SK-N-SH (cell line): ENCODE data around the gene MKRN1. TPM values are rescaled to one million over a fixed set of nuclear protein-coding genes. Genes with fewer than 3 reads are reported as not detected.
"Not testable (repeated sequence)": the region's sequence is repeated elsewhere in the genome, so short reads cannot be mapped to it uniquely, and the experiment has no call there.

Experiments used
- CTCF ChIA-PET: fragments of 300-600, 350-600 bp; formaldehyde crosslinking; extraction: SDS; loops from one replicate; lab custom pipeline; 2021; lab: Yijun Ruan, JAX
- POLR2A ChIA-PET: fragments of 350-600 bp; sonication (Branson Sonifier 250); formaldehyde crosslinking; extraction: SDS; loops from one replicate; lab custom pipeline; 2020; ENCODE audit warnings: antibody characterized with exemption, inconsistent platforms; lab: Yijun Ruan, JAX
- DNase-seq: peaks from one replicate; pipeline ENCODE4 v3.0.0; 2012
- H2AFZ ChIP-seq: fragments of 200-600 bp; sonication (generic); 2 replicates; pipeline ENCODE4 v1.8.1; 2016; ENCODE audit warnings: antibody characterized with exemption, mild to moderate bottlenecking, low read depth
- H3F3A ChIP-seq: fragments of 200-600 bp; sonication (generic); replicated peaks from 2 replicates; pipeline ENCODE3; 2016; ENCODE audit warnings: antibody characterized with exemption, mild to moderate bottlenecking; ENCODE audit not compliant: insufficient read depth
- H3K27ac ChIP-seq, 2 experiments: fragments of 200-500 bp in 1 of 2; fragments of 200-600 bp in 1 of 2; sonication (Bioruptor generic) in 1 of 2; sonication (generic), shearing (Covaris generic) in 1 of 2; 2 replicates each; pipeline versions ENCODE4 v1.5.1 to v1.6.1; 2014 to 2016; ENCODE audit warnings: low read depth in 2 of 2, inconsistent platforms in 1 of 2, low read length in 1 of 2, mild to moderate bottlenecking in 1 of 2, mixed read lengths in 1 of 2
- H3K27me3 ChIP-seq: fragments of 200-600 bp; sonication (generic), shearing (Covaris generic); 2 replicates; pipeline ENCODE4 v1.6.1; 2016; ENCODE audit warnings: mixed run types; ENCODE audit not compliant: insufficient read depth
- H3K36me3 ChIP-seq, 2 experiments: fragments of 200-500 bp in 1 of 2; fragments of 200-600 bp in 1 of 2; sonication (Bioruptor generic) in 1 of 2; sonication (generic) in 1 of 2; replicated peaks in 1 of 2; 2 replicates each; pipeline versions ENCODE3 to v1.5.1; 2014 to 2016; ENCODE audit warnings: low read length in 1 of 2, mild to moderate bottlenecking in 1 of 2; ENCODE audit not compliant: insufficient read depth in 2 of 2, control insufficient read depth in 1 of 2
- H3K4me1 ChIP-seq, 2 experiments: fragments of 200-500 bp in 1 of 2; fragments of 200-600 bp in 1 of 2; sonication (Bioruptor generic) in 1 of 2; sonication (generic), shearing (Covaris generic) in 1 of 2; 2 replicates each; pipeline versions ENCODE4 v1.5.1 to v1.6.1; 2014 to 2016; ENCODE audit warnings: low read depth in 1 of 2, low read length in 1 of 2, mixed run types in 1 of 2; ENCODE audit not compliant: insufficient read depth in 2 of 2, control insufficient read depth in 1 of 2
- H3K4me2 ChIP-seq: fragments of 200-600 bp; sonication (generic), shearing (Covaris generic); 2 replicates; pipeline ENCODE4 v1.6.1; 2017; ENCODE audit warnings: mixed run types
- H3K4me3 ChIP-seq, 2 experiments: fragments of 200-500 bp in 1 of 2; fragments of 200-600 bp in 1 of 2; sonication (Bioruptor generic) in 1 of 2; sonication (generic), shearing (Covaris generic) in 1 of 2; 2 replicates each; pipeline versions ENCODE4 v1.5.1 to v1.8.1; 2014 to 2016; ENCODE audit warnings: low read depth in 2 of 2, inconsistent platforms in 1 of 2, low read length in 1 of 2, mild to moderate bottlenecking in 1 of 2, mixed read lengths in 1 of 2, moderate library complexity in 1 of 2
- H3K79me2 ChIP-seq: fragments of 200-600 bp; sonication (generic); 2 replicates; pipeline ENCODE4 v1.8.1; 2017; ENCODE audit warnings: mild to moderate bottlenecking; ENCODE audit not compliant: insufficient read depth
- H3K9ac ChIP-seq: fragments of 200-600 bp; sonication (generic); 2 replicates; pipeline ENCODE4 v1.6.1; 2017; ENCODE audit warnings: mixed run types
- H3K9me2 ChIP-seq: fragments of 200-600 bp; sonication (generic); 2 replicates; pipeline ENCODE4 v1.6.1; 2017; ENCODE audit warnings: mixed run types
- H3K9me3 ChIP-seq: fragments of 200-600 bp; sonication (generic); 2 replicates; pipeline ENCODE4 v1.6.1; 2017; ENCODE audit warnings: mixed run types, mild to moderate bottlenecking, moderate library complexity
- H4K20me1 ChIP-seq: fragments of 200-600 bp; sonication (generic); 2 replicates; pipeline ENCODE4 v1.6.1; 2017; ENCODE audit warnings: mild to moderate bottlenecking, mixed run types; ENCODE audit not compliant: insufficient read depth
- CHD2 ChIP-seq: fragments of 150-350 bp; IDR thresholded peaks from 2 replicates; pipeline ENCODE4 v1.6.1; 2018; ENCODE audit warnings: low read length; ENCODE audit not compliant: partially characterized antibody
- ELF1 ChIP-seq: IDR thresholded peaks from 2 replicates; pipeline ENCODE4 v1.4.0; 2012
- EP300 ChIP-seq, 2 experiments: IDR thresholded peaks; 2 replicates each; pipeline versions ENCODE4 v1.4.0 to v1.6.1; 2012; ENCODE audit warnings: borderline replicate concordance in 1 of 2, low read depth in 1 of 2, low read length in 1 of 2
- FOXJ3 ChIP-seq: sonication (generic); formaldehyde crosslinking; IDR thresholded peaks from 2 replicates; pipeline ENCODE4 v1.5.1; 2020; ENCODE audit warnings: mild to moderate bottlenecking, missing genetic modification reagents
- FOXM1 ChIP-seq: IDR thresholded peaks from 2 replicates; pipeline ENCODE4 v1.4.0; 2012; ENCODE audit warnings: low read depth, mild to moderate bottlenecking
- JUND ChIP-seq: IDR thresholded peaks from 2 replicates; pipeline ENCODE4 v1.4.0; 2012
- MAX ChIP-seq: IDR thresholded peaks from 2 replicates; pipeline ENCODE4 v1.4.0; 2012; ENCODE audit warnings: low read depth
- MEF2A ChIP-seq: IDR thresholded peaks from 2 replicates; pipeline ENCODE4 v1.4.0; 2012; ENCODE audit warnings: low read depth, borderline replicate concordance
- NFIC ChIP-seq: IDR thresholded peaks from 2 replicates; pipeline ENCODE4 v1.4.0; 2012; ENCODE audit warnings: borderline replicate concordance
- SIN3A ChIP-seq: IDR thresholded peaks from 2 replicates; pipeline ENCODE4 v1.6.1; 2012; ENCODE audit warnings: low read depth, mild to moderate bottlenecking, low read length, moderate library complexity, borderline replicate concordance
- ZBTB33 ChIP-seq: IDR thresholded peaks from 2 replicates; pipeline ENCODE4 v1.4.0; 2012; ENCODE audit warnings: low read depth, borderline replicate concordance
- whole genome bisulfite sequencing: methylation state at CpG from one replicate; pipeline ENCODE4 v1.1.6; 2017; ENCODE audit warnings: low lambda C conversion rate; 5-methylcytosine and 5-hydroxymethylcytosine counted together
- polyA plus RNA-seq, 3 experiments: library from polyadenylated mRNA; depleted of rRNA; stranded (reverse); fragments of >200 nt; gene quantifications; 2 replicates each; pipeline ENCODE4 v1.2.3, GENCODE V29; 2012

The MKRN1 gene
- polyA plus RNA-seq, 1 of the 3 experiments (the other 2 are of a cell fraction), result 53.5 TPM

GRCh38 chr7:140454657-140455015, 24.7 kb downstream of the MKRN1 start (continued):
- TF ChIP-seq NFIC (no peak), FOXJ3 (no peak), SIN3A (no peak), MEF2A (no peak), ELF1 (no peak), FOXM1 (no peak)
- TF ChIP-seq, all 33 proteins: peak for 0

- H3K79me2 ChIP-seq, H2AFZ ChIP-seq, H3K4me3 ChIP-seq, H3K4me2 ChIP-seq, H4K20me1 ChIP-seq, H3K4me1 ChIP-seq, H3K9me3 ChIP-seq, H3K27ac ChIP-seq, H3K27me3 ChIP-seq, POLR2A ChIA-PET, H3F3A ChIP-seq, H3K9ac ChIP-seq, DNase-seq, H3K9me2 ChIP-seq: not testable (repeated sequence)
- H3K36me3 ChIP-seq, result peaks cover 58 to 59% of the 10 kb centered on the region in 2 experiments
- CTCF ChIA-PET, result interaction anchor here (1.0 to 2.4 kb wide), 3 partner anchors 10 to 24 kb away, joined by 5 to 13 read pairs (median 5); no protein-coding TSS in a partner anchor
- 97% methylated on average over 9 of the region's 9 CpGs for WGBS
Measured at GRCh38 chr7:140453785-140454656, 25.3 kb downstream of the MKRN1 start.

GRCh38 chr7:140453273-140453672, 26.0 kb downstream of the MKRN1 start:
- CTCF ChIA-PET, result interaction anchor here (0.7 to 2.4 kb wide), 3 partner anchors 10 to 22 kb away, joined by 3 to 13 read pairs (median 5); no protein-coding TSS in a partner anchor
- WGBS, result over 99% methylated on average over 4 of the region's 4 CpGs
- TF ChIP-seq EP300 (IDR thresholded peaks at IDR 0.05; ENCODE audit: borderline replicate concordance in 1 of 2, low read depth in 1 of 2, low read length in 1 of 2) (no peak), ZBTB33 (no peak), JUND (no peak), CHD2 (no peak), NFIC (no peak), MAX (no peak)

More at GRCh38 chr7:140453273-140453672, 26.0 kb downstream of the MKRN1 start:
- Histone ChIP-seq H3K36me3 (peaks cover 51% of the 10 kb centered on the region in 2 experiments), H3K9me3 (no peaks in the 10 kb centered on the region), H4K20me1 (peaks cover 9% of the 10 kb centered on the region; the same call in 1 of the 2 replicates), H3K9ac (no peak overlapping the region), H3K4me1 (no peaks in the 10 kb centered on the region), H3K9me2 (no peaks in the 10 kb centered on the region), H3K27me3 (no peaks in the 10 kb centered on the region), H3K4me2 (no peak overlapping the region), H2AFZ (no peak overlapping the region), H3F3A (no peaks in the 10 kb centered on the region), H3K4me3 (no peak overlapping the region), H3K27ac (no peak overlapping the region), H3K79me2 (no peaks in the 10 kb centered on the region)
- DNase-seq, result no peak
- POLR2A ChIA-PET, result no interaction called here
